HG03432 (cell line): ENCODE measurements around the gene PAIP1.
"Not testable (repeated sequence)": the region's sequence is repeated elsewhere in the genome, so short reads cannot be mapped to it uniquely, and the experiment has no call there.

Source experiments
- ATAC-seq: cut with Tn5 transposase; IDR thresholded peaks from one replicate; pipeline ENCODE4 v1.9.1; 2021; ENCODE audit warnings: mild to moderate bottlenecking, moderate library complexity; ENCODE audit not compliant: unreplicated experiment

Gene PAIP1

GRCh38 chr5:43572357-43572756 lies 15.5 kb upstream of the PAIP1 start:
- ATAC-seq, result no peak

- no peak for ATAC-seq
Observed at GRCh38 chr5:43571237-43571636, 14.4 kb upstream of the PAIP1 start.

GRCh38 chr5:43570450-43571158 lies 13.7 kb upstream of the PAIP1 start:
- ATAC-seq, result no peak

- no peak for ATAC-seq
Observed at GRCh38 chr5:43569236-43569746, 12.4 kb upstream of the PAIP1 start.

- no peak for ATAC-seq
Observed at GRCh38 chr5:43567967-43568366, 11.1 kb upstream of the PAIP1 start.

GRCh38 chr5:43565043-43565442 lies 8.2 kb upstream of the PAIP1 start:
- ATAC-seq, result no peak

GRCh38 chr5:43564289-43564850 lies 7.5 kb upstream of the PAIP1 start:
- no peak for ATAC-seq

GRCh38 chr5:43563321-43563720 lies 6.4 kb upstream of the PAIP1 start:
- ATAC-seq, result no peak

- no peak for ATAC-seq
Observed at GRCh38 chr5:43561356-43561755, 4.5 kb upstream of the PAIP1 start.

- ATAC-seq, result no peak
Observed at GRCh38 chr5:43560128-43560527, 3.3 kb upstream of the PAIP1 start.

GRCh38 chr5:43556607-43556856 lies 345 bp downstream of the PAIP1 start:
- ATAC-seq, result peak; percentile 91

GRCh38 chr5:43555895-43556606 lies 826 bp downstream of the PAIP1 start:
- peak; percentile 34 for ATAC-seq

GRCh38 chr5:43554497-43554896 lies 2.4 kb downstream of the PAIP1 start:
- no peak for ATAC-seq

- no peak for ATAC-seq
Observed at GRCh38 chr5:43553381-43553780, 3.5 kb downstream of the PAIP1 start.

- ATAC-seq, result no peak
Observed at GRCh38 chr5:43551731-43552130, 5.1 kb downstream of the PAIP1 start.

GRCh38 chr5:43549272-43549671 lies 7.6 kb downstream of the PAIP1 start:
- not testable (repeated sequence) for ATAC-seq

- no peak for ATAC-seq
Observed at GRCh38 chr5:43548358-43548757, 8.5 kb downstream of the PAIP1 start.

- ATAC-seq, result no peak
Observed at GRCh38 chr5:43547532-43547931, 9.3 kb downstream of the PAIP1 start.

- no peak for ATAC-seq
Observed at GRCh38 chr5:43543434-43543833, 13.4 kb downstream of the PAIP1 start.

- ATAC-seq, result no peak
Observed at GRCh38 chr5:43540746-43541145, 16.1 kb downstream of the PAIP1 start.

GRCh38 chr5:43536972-43537371 lies 19.9 kb downstream of the PAIP1 start:
- no peak for ATAC-seq

- ATAC-seq, result no peak
Observed at GRCh38 chr5:43533646-43534045, 23.2 kb downstream of the PAIP1 start.
